Lower leg skin (tissue), 3 donors: ENCODE measurements around the gene SLC25A11.

Experiments used
- CTCF ChIP-seq, 3 donors: fragments of 450-650 bp; IDR thresholded peaks; one replicate each; pipeline ENCODE4 v1.5.1; 2016; ENCODE audit warnings: antibody characterized with exemption in 3 of 3, mild to moderate bottlenecking in 3 of 3, moderate library complexity in 2 of 3
- POLR2A ChIP-seq, 2 donors: fragments of 450-650 bp; IDR thresholded peaks; one replicate each; pipeline ENCODE4 v1.6.1; 2016 to 2017; ENCODE audit warnings: antibody characterized with exemption in 2 of 2, mild to moderate bottlenecking in 1 of 2, moderate library complexity in 1 of 2

GRCh38 chr17:4938069-4938491, 1.8 kb downstream of the SLC25A11 start:
- TF ChIP-seq CTCF (IDR thresholded peaks at IDR 0.05) (no peak), POLR2A (IDR thresholded peaks at IDR 0.05) (no peak)
